Kidney (tissue), 14 donors: ENCODE data around the gene PARS2. TPM values are rescaled to one million over a fixed set of nuclear protein-coding genes. Genes with fewer than 3 reads are reported as not detected.

Experiments used
- DNase-seq, 5 donors: peaks; one replicate each; pipeline ENCODE4 v3.0.0-alpha.2; 2013 to 2020
- FAIRE-seq: peaks from 2 replicates; lab custom pipeline; 2012; peaks lifted over from hg19 to GRCh38; lab: Jason Lieb, UNC
- H3K27ac ChIP-seq, 2 donors: one replicate each; pipeline ENCODE4 v1.7.0; 2013; ENCODE audit warnings: low read depth in 2 of 2, low read length in 2 of 2, inconsistent platforms in 1 of 2
- H3K27me3 ChIP-seq: one replicate; pipeline ENCODE4 v1.7.1; 2013; ENCODE audit warnings: low read length, inconsistent platforms; ENCODE audit not compliant: control insufficient read depth, insufficient read depth
- H3K36me3 ChIP-seq, 3 donors: one replicate each; pipeline versions ENCODE4 v1.7.0 to v1.7.1; 2013; ENCODE audit warnings: low read length in 3 of 3, control low read depth in 1 of 3, inconsistent platforms in 1 of 3; ENCODE audit not compliant: insufficient read depth in 3 of 3, control insufficient read depth in 2 of 3
- H3K4me1 ChIP-seq, 3 donors: one replicate each; pipeline versions ENCODE4 v1.7.0 to v1.7.1; 2013; ENCODE audit warnings: low read length in 3 of 3, inconsistent platforms in 1 of 3, low read depth in 1 of 3; ENCODE audit not compliant: control insufficient read depth in 2 of 3, insufficient read depth in 2 of 3
- H3K4me3 ChIP-seq, 3 donors: one replicate each; pipeline versions ENCODE4 v1.7.0 to v1.8.1; 2013; ENCODE audit warnings: low read length in 3 of 3, control low read depth in 1 of 3, inconsistent platforms in 1 of 3
- H3K9ac ChIP-seq, 3 donors: one replicate each; pipeline versions ENCODE4 v1.7.0 to v1.7.1; 2013; ENCODE audit warnings: low read length in 3 of 3, control low read depth in 1 of 3, inconsistent platforms in 1 of 3
- H3K9me3 ChIP-seq, 3 donors: one replicate each; pipeline versions ENCODE4 v1.7.0 to v1.7.1; 2013; ENCODE audit warnings: low read length in 3 of 3, control low read depth in 1 of 3, inconsistent platforms in 1 of 3; ENCODE audit not compliant: control insufficient read depth in 2 of 3, insufficient read depth in 1 of 3
- CTCF ChIP-seq: IDR thresholded peaks from 3 replicates; pipeline ENCODE4 v1.5.1; 2012; ENCODE audit warnings: mild to moderate bottlenecking, moderate library complexity, borderline replicate concordance; ENCODE audit not compliant: insufficient read depth; ENCODE audit errors: extremely low read depth
- intact Hi-C: fragments of 100-400 bp; cut with DNase I; formaldehyde crosslinking; loops from one replicate; pipeline ENCODE4 v1.11.1; 2022
- polyA plus RNA-seq: library from polyadenylated mRNA; stranded (reverse); fragments of 350-450 nt; fragmentation: Illumina TruSeq; extraction: RNeasy Lipid Tissue Mini Kit (QIAGEN cat#74804); gene quantifications from one replicate; pipeline ENCODE4 v1.2.3, GENCODE V29; 2014; ENCODE audit warnings: low read depth, low replicate concordance; ENCODE audit not compliant: insufficient read depth
- total RNA-seq: library from RNA; stranded (reverse); fragmentation: NEBNext Ultra II Directional; extraction: Animal tissue kit (Norgen Biotek cat#: 25700); gene quantifications from one replicate; pipeline ENCODE4 v1.2.1, GENCODE V29; 2021
- donor health status: control.
- donor health status: control.
- donor health status: control.
- donor health status: control.
- donor health status: control.
- donor health status: DM: yes; HTN: yes; CAD: no.
- donor health status: Normal renal cell carcinoma (clear cell type).

Gene PARS2
- total and polyA plus RNA-seq, 2 donors from 2014 or later, result 7.1 to 7.2 TPM

GRCh38 chr1:54788459-54788858 is 24.1 kb upstream of the PARS2 start:
- H3K9me3 ChIP-seq, result peaks cover 0 to 7% (median 0%) of the 10 kb centered on the region in 3 donors
- peaks cover 0 to 11% (median 0%) of the 10 kb centered on the region in 3 donors for H3K36me3 ChIP-seq
- intact Hi-C loops, result no loop called here
- no peak overlapping the region for H3K4me3 ChIP-seq
- DNase-seq (peak in 1 of 5 donors; percentile 33), FAIRE-seq (no peak)
- H3K27me3 ChIP-seq, result no peaks in the 10 kb centered on the region
- no peak overlapping the region for H3K27ac ChIP-seq
- no peak overlapping the region for H3K9ac ChIP-seq
- no peak for TF ChIP-seq CTCF
- H3K4me1 ChIP-seq, result no peaks in the 10 kb centered on the region

- Histone ChIP-seq H3K4me3 (no peak overlapping the region), H3K4me1 (no peaks in the 10 kb centered on the region), H3K27me3 (no peaks in the 10 kb centered on the region), H3K27ac (no peak overlapping the region), H3K9me3 (peaks cover 0 to 7% (median 0%) of the 10 kb centered on the region in 3 donors), H3K36me3 (peaks cover 0 to 15% (median 0%) of the 10 kb centered on the region in 3 donors), H3K9ac (no peak overlapping the region)
- FAIRE-seq (no peak), DNase-seq (no peak)
- intact Hi-C loops, result no loop called here
- TF ChIP-seq CTCF, result no peak
These were observed 23.3 kb upstream of the PARS2 start for GRCh38 chr1:54787604-54788003.

- Histone ChIP-seq H3K36me3 (peaks cover 0 to 15% (median 0%) of the 10 kb centered on the region in 3 donors), H3K9ac (no peak overlapping the region), H3K9me3 (peaks cover 0 to 3% (median 0%) of the 10 kb centered on the region in 3 donors), H3K27me3 (peaks cover 2% of the 10 kb centered on the region), H3K4me1 (no peaks in the 10 kb centered on the region), H3K27ac (no peak overlapping the region), H3K4me3 (no peak overlapping the region)
- intact Hi-C loops, result no loop called here
- FAIRE-seq (no peak), DNase-seq (no peak)
- TF ChIP-seq CTCF, result no peak
These were observed 22.5 kb upstream of the PARS2 start for GRCh38 chr1:54786778-54787177.

GRCh38 chr1:54784066-54784465 is 19.7 kb upstream of the PARS2 start:
- FAIRE-seq (no peak), DNase-seq (no peak)
- no peak overlapping the region for H3K4me3 ChIP-seq
- H3K27me3 ChIP-seq, result peaks cover 3% of the 10 kb centered on the region
- no peak for TF ChIP-seq CTCF
- H3K9me3 ChIP-seq, result no peaks in the 10 kb centered on the region
- no peaks in the 10 kb centered on the region for H3K4me1 ChIP-seq
- H3K27ac ChIP-seq, result no peak overlapping the region
- peaks cover 0 to 10% (median 0%) of the 10 kb centered on the region in 3 donors for H3K36me3 ChIP-seq
- H3K9ac ChIP-seq, result no peak overlapping the region
- intact Hi-C loops, result no loop called here
